Measurements from ENCODE around the gene HAPLN3.

- TF ChIP-seq CTCF (IDR thresholded peaks at IDR 0.05) (no peak), POLR2A (IDR thresholded peaks at IDR 0.05) (no peak), POLR2AphosphoS5 (IDR thresholded peaks at IDR 0.05) (no peak)
These were observed 31.9 kb downstream of the HAPLN3 start for GRCh38 chr15:88863412-88863811.

All from upper lobe of left lung (tissue), 4 donors.